GM18520 (cell line): ENCODE measurements around the gene HES2.
"Not testable (repeated sequence)": the region's sequence is repeated elsewhere in the genome, so short reads cannot be mapped to it uniquely, and the experiment has no call there.

ENCODE experiments used
- ATAC-seq: cut with Tn5 transposase; IDR thresholded peaks from one replicate; pipeline ENCODE4 v1.9.1; 2021; ENCODE audit not compliant: unreplicated experiment

The HES2 gene

DNA sequence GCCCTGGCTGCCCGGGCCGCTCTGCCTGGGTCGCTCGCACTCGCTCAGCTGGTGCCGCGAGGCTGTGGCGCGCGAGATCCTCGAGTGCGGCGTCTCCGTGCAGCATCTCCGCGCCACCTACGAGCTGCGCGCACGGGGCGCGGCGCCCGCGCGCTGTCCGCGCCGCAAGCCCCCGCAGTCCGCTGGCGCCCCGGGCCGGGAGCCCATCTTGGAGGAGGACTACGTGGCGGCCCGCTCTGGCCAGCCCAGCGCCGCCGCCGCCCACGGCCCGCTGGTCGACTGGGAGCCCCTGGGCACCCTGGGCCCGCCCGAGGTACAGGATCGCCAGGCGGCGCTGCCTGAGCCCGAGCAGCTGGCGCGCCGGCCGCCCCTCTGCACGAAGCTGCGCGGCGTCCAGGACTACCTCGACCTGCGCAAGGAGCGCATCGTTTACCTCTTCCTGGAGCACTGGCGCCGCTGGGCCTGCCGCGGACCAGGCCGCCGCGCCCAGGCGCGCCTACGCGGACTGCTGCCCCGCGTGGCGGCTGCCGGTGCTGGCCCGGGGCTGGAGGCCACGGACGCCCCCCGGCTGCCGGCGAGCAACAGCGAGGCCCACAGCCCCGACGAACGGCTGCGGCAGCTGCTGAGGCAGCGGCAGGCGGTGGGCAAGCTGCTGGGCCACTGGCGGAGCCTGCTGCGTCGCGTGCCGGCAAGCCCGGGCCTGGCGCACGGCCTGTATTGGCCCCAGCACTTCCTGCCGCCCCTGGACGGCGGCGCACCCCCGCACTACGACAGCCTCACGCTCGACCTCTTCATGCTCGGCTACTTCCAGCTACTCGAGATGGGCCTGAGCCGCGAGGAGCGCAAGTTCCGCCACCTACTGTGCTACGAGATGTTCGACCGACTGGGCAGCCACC, 35.4 kb upstream of the HES2 start:
- ATAC-seq = no peak

DNA sequence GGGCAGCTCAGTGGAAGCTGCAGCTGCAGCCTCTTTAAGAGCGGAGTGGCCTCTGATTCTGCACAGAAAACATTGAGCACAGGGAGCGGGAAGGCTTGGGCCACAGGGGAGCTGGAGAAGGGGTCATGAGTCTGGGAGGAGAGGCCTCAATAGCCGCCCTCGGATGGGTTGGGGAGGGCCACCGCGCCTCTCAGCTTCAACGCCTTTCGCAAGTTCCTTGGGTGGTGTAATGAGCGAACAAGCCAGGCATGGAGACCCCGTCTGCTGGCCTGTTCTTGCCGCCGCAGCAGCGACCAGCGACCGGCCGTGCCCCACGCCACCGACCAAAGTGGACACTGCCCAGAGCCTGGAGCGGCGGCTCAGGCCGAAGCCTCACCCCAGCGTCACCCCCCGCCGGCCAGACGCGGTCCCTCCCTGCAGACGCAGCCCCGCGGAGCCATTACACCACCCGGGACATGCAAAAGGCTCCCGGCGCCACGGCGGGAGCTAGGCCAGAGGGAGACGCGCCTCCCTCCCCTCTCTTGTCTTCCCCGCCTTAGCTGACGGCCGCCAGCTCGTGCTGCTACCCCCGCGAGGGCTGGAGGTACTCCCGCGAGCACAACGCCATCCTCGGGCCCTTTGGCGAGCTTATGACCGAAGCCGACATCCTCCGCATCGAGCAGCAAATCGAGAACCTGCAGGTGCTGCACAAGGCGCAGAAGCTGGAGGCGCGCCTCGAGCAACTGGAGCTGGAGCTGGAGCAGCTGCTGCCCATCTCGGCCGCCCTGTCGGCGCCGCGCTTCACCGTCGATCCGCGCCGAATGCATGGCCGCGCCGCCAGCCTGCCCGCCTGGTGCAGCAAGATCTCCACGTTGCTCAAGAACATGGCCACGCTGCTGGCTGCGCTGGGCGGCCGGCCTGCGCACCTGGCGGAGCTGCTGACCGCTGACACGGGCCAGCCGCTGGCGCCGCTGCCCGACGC, 34.5 kb upstream of the HES2 start:
- ATAC-seq = not testable (repeated sequence)

DNA sequence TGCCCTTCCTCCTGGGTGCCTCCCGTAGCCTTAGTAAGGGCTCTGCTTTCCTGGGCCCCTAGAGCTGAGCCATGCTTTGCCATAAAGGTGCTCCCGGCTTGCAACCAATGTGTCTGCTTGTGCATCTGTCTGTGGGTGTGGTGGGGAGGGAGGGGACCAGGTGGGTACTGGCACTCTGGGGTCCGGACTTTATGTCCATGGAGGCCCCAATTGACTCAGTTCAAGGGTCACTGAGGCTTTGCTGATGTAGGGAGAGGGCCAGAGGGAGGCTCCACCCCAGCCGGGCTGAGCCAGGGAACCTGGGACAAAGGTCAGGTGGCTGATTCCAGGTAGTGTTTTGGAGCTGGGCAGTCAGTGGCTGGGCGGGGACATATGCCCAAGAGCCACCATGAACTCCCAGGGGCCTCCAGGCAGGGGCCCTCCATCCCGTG, 31.2 kb upstream of the HES2 start:
- no peak for ATAC-seq

DNA sequence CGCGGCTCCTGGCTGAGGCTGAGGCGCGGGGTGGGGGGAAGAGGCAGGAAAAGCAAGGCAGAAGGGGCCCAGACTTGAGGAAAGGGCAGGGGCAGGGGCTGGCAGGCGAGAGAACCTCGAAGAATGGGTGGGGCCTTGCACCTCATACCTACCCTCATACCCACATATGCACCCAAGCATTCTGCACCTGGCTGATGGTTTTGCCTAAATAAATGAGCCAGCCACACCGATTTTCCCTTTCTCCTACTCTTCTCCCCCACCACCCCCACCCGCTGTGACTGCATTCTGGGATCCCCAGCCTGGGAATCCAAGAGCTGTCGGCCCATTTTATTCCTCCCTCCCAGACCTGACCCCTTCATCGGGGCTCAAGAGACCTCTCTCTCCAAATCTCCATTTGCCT, 30.8 kb upstream of the HES2 start:
- not testable (repeated sequence) for ATAC-seq

DNA sequence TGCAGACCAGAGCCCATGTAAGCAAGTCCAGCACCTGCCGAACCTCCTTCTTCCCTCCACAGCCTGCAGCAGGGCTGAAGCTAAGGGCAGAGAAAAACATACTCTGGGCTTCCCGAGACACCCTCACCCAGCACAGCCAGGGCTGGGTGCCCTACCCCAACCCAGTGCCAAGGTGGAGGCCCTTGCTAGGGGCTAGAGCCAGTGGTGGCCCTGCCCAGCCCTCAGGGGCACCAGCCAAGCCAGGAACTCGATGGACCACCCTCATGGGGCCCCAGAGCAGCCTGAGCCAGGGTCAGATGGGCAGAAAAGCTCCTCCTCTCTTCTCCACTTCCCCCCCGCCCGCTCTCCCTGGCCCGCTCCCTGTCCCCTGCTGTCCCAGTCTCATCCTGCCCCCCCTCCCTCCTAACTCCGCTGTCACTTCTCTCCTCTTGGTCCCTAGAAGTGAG, 30.3 kb upstream of the HES2 start:
- no peak for ATAC-seq

DNA sequence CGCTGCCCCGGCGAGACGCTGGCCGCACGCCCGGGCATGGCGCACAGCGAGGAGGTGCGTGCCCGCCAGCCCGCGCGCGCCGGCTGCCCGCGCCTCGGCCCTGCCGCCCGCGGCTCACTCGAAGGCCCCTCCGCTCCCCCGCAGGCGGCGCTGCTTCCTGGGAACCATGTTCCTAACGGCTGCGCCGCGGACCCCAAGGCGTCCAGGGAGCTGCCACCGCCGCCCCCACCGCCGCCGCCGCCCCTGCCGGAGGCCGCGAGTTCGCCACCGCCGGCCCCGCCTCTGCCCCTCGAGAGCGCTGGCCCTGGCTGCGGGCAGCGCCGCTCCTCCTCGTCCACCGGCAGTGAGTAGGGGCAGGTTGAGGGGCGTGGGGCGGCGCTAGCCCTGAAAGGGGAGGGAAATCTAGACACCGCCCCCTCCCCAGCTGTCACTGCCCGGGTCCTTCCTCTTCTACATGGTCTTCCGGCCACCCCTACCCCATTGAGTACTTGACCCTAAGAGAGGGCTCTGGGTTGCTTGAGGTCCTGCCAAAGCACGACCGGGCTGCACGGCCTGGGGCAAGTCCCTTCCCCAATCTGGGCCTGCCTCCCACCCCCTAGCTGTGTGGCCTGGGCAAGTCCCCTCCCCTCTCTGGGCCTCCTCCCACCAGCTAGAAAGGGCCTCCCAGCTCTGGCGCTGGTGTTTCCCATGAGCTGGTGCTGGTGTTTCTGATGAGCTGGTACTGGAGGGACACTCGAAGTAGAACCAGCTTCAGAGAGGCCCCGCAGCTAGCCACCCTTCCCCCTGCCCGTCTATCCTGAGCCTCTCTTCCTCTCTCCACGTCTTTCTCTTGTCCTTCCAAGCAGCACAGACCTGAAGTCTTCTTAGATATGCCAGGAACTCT, 29.3 kb upstream of the HES2 start:
- ATAC-seq = no peak

DNA sequence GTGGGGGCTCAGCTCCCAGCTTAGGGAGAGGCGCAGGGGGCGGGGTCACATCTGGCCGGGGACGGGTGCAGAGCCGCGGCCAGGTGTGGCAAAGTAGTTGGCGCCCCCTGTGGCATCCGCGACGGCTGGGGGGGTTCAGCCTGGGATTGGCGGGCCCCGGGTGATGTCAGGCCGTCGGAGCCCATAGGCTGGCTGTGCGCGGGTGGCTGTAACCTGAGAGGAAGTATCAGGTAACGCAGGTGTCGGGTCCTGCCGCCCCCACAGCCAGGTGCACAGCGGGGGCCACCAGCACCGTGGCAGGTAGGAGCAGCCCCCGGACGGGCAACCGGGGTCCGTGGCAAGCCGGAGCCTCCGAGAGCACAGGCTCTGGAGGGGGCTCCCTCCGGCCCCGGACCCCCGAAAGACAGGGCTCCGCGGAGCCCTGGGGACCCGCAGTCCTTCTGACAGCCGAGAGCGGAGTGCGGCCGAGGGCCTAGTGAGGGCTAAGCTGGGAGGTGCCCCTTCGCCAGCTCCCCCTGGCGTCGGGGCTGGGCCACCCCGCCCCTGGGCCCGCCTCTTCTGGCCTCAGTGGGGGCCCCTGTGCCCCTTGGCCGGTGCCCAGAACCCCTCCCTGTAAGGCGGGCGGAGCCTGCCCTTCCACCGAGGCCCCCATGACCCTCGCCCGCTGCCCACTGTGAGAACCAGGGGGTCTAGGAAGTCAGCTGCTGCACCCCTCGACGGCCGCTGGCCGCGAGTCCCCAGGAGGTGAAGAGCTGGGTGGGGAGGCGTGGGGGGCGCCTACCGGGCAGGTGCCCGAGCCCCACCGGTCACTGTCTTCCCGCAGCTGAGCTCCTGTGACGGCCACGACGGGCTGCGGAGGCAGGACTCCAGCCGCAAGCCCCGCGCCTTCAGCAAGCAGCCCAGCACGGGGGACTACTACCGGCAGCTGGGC, 28.4 kb upstream of the HES2 start:
- no peak for ATAC-seq

DNA sequence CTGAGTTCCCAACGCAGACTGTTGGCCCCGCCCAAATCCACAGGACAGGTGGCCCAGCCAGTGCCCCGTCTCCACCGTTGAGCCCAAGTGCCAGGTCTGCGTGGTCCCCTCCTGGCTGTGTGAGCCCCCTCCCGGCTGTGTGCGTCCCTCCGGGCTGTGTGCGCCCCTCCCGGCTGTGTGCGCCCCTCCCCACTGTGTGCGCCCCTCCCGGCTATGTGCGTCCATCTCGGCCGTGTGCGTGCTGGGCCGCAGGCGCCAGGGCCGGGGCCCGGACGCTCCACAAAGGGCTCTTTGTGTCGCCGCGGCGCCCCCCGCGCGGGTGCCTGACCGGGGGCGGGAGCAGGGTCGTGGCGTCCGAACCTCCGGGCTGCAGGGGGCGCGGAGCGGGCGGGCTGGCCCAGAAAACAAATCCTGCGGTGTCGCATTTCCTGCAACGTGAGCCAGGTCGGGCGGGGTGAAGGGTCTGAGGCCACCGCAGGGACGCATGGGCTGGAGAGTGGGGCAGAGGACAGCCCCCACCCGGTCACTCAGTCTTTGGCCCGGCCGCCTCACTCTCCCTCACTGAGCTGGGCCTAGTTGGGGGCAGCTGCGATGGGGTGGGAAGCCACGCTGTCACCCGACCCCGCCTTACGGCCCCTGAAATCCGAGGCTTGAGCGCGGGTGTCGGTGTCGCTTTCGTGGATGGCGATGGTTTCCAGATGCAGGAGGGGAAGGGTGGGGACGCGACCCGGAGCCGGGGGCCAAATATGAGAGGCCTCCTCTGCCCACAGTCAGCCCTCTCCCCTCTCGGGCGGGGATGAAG, 27.5 kb upstream of the HES2 start:
- ATAC-seq = no peak

DNA sequence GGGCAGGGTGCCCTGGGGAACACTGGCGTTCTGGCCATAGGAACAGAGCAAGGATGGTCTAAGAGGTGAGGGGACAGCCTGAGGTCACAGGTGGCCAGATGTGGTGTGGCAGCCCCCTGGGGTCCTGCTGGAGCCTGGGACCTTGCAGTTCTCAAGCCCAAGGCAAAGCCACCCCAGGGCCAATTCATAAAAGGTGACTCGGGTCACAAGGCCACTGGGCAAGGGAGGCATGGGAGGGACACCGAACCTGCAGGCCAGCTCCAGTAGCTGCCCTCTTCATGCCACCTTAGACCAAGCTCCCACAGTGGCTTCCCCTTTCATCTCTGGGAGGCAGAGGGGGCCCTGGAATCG, 26.9 kb upstream of the HES2 start:
- ATAC-seq = no peak

DNA sequence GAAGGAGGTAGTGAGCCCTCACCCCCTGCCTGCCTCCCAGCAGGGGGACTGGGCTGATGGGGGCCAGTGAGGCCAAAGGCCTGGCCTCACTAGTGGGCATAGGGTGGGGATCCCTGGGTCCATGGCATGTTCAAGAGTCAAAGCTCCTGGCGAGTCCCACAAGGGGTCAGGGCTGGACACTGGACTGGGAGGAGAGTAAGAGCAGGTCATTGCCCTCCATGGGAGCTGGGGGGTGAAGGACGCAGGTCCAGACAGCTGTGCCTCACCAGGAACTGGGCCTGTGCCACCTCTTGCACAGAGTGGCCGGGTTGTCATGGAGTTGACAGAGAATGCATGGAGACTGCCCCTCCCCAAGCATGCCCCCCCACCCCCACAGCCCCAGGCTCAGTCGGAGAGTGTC, 26.2 kb upstream of the HES2 start:
- ATAC-seq = not testable (repeated sequence)

DNA sequence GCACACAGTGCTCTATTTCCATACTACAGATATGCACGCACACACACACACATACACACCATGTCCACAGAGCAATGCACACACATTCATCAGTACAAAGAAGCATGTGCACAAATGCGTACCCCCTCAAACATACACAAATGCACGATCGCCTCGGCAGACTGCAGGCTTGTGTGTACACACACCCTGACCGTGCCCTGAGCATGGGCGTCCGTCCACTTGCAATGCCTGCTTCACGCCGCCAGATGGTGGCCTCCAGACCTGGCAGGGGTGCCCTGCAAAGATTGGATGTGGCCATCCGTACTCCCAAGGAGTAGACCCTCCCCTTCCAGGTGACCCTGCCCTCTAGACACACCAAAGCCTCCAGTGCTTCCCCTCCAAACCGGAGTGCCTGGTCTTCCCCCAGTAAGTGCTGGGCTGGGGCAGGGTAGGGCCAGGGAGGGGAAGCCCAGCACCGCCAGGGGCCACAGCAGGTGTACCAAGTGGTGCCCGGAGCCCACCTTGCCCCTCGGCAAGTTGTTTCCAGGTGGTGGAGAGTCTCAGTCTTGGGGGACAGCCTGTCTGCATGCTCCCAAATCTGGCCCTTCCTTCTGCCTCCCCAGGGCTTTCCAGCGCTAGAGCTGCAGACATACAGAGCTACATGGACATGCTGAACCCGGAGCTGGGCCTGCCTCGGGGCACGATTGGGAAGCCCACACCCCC, 25.5 kb upstream of the HES2 start:
- ATAC-seq = no peak

DNA sequence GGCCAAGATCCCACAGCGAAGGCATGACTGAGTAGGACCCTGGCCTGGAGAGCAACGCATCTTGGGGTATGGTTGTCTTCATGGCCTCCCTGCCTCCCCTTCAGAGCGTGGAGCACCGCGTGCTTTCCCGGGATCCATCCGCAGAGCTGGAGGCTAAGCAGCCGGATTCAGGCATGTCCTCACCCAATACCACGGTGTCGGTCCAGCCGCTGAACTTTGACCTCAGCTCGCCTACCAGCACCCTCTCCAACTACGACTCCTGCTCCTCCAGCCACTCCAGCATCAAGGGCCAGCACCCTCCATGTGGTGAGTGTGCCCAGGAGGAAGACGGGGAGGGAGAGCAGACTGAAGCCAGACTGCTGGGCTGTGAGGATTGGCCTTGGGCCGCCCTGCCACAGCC, 24.7 kb upstream of the HES2 start:
- no peak for ATAC-seq

DNA sequence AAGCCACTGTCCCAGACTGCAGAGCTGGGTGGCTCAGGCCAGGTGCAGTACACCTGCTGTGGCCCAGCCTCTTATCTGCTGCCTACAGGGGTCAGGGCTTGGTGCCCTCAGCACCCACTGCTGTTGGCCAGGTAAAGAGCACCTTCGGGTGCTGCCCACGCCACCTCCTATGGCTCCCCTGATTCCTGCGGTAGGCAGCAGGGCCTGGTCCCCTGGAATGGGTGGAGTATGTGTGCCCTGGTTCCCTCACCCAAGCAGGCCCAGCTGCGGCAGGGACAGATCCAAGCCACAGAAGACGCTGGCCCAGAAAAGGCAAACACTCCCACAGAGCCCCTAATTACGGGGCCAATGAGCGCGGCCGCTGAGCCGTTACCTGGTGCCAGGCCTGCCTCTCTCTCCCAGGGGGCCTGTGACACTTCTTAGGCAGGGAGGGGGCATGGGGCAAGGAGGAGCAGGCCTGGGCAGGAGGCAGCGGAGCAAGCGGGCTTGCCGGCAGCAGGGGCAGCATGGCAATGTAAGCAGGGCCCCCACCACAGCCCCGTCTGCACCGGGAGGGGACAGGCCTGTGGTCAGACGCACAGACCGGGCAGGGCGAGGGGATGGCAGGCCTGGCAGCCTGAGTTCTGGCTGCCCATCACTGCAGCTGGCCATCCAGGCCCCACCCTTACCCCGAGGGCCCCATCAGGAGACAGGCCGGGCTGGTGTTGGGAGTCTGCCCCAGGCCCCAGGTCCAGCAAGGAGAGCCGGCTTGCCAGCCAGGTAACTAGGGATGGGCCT, 23.8 kb upstream of the HES2 start:
- ATAC-seq = no peak

DNA sequence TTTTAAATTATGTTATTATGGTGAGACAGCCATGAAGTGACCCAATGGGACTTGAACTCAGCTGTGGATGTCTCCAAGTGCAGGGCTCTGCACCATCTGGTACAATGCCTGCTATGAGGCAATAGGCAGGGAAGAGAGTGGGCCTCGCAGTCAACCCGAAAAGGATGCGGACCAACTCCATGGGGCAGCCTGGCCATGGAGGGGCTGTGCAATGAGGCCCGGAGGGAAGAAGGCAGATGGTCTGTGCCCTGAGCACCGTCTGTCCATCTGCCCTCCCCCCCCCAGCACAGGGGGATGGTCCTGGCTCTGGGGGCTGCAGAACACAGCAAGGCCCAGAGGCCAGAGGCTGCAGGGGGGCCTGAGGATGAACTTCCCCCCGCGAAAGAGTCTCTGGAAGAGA, 21.9 kb upstream of the HES2 start:
- ATAC-seq = no peak

DNA sequence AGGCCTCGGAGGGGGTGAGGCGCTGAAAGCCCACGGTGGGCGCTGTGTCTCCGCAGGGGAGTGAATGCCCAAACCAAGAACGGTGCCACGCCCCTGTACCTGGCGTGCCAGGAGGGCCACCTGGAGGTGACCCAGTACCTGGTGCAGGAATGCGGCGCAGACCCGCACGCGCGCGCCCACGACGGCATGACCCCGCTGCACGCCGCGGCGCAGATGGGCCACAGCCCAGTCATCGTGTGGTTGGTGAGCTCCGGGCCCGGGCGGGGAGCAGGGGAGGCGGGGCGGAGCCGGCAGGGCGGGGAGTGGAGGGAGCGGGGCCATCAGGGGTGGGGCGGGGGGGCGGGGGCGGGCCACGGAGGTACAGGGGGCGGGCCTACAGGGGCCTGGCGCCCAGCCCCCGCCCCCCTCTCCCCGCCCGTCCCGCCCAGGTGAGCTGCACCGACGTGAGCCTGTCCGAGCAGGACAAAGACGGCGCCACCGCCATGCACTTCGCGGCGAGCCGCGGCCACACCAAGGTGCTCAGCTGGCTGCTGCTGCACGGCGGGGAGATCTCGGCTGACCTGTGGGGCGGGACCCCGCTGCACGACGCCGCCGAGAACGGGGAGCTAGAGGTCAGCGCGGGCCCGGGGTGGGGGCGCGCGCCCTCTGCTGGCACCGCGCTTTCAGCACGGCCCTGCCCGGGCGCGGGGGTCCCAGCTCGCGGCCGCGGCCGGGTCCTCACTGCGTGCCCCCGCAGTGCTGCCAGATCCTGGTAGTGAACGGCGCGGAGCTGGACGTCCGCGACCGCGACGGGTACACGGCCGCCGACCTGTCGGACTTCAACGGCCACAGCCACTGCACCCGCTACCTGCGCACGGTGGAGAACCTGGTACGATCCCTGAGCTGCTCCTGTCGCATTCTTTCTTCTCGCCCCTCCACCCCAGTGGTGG, 20.7 kb upstream of the HES2 start:
- no peak for ATAC-seq

DNA sequence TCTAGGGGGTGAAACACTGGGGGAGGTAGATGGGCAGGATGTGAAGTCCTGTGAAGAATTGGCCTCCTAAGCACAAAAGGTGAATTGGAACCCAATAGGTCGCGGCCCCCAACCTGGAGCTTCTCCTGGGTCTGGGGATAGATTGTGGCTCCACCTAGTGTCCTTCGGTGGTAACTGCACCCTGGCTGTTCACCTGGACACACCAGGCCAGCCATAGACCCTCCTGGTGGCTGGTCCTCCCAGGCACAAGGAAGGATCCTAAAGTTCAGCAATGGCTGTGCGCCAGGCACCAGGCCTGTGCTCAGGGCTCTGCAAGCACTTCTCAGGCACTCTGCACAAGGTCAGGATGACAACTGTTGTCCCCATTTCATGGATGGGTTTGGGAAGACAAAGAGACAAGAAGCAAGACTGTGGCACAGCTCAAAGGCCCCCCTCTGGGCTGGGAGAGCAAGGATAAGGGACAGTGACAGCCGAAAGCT, 18.4 kb upstream of the HES2 start:
- no peak for ATAC-seq
